ENCODE results near the gene RGS3. TPM values are rescaled to one million over a fixed set of nuclear protein-coding genes. Genes with fewer than 3 reads are reported as not detected.

The RGS3 gene
- total and polyA plus RNA-seq, 10 of the 15 experiments (the other 5 are each of a cell fraction or from before 2014, with no cell fraction given), result 2.9 to 138 (median 28.8) TPM

- no peak for TF ChIP-seq LARP7 (IDR thresholded peaks at IDR 0.05)
- TF ChIP-seq SREBF1 (IDR thresholded peaks at IDR 0.05; ENCODE audit: low read length), result no peak
- no peak for TF ChIP-seq NRF1 (conservative IDR thresholded peaks at IDR 0.05; ENCODE audit: low read depth, low read length)
- TF ChIP-seq IKZF2 (IDR thresholded peaks at IDR 0.05), result no peak
- TF ChIP-seq KLF5 (IDR thresholded peaks at IDR 0.05; ENCODE audit: partially characterized antibody), result no peak
- no peak for TF ChIP-seq MXI1 (IDR thresholded peaks at IDR 0.05; ENCODE audit: low read depth, low read length)
- TF ChIP-seq RAD51 (IDR thresholded peaks at IDR 0.05), result no peak
- RAD21 ChIA-PET (ENCODE audit: unreplicated experiment), result interaction anchor here (1.3 kb wide), 1 partner anchor 12 kb away, joined by 4 read pairs; no protein-coding TSS in a partner anchor
Measured at GRCh38 chr9:113536166-113536482, 72.6 kb downstream of the RGS3 start.

More at GRCh38 chr9:113536166-113536482, 72.6 kb downstream of the RGS3 start:
- ChIA-PET SMC1A (ENCODE audit: uncharacterized antibody, unreplicated experiment) (interaction anchor here (1.2 kb wide), 1 partner anchor 44 kb away, joined by 3 read pairs; no protein-coding TSS in a partner anchor), POLR2A (interaction anchor here (1.1 kb wide), 1 partner anchor 10 kb away, joined by 3 read pairs; no protein-coding TSS in a partner anchor), CTCF (no interaction called here)
- WGBS (ENCODE audit: insufficient coverage, insufficient replicate concordance, low lambda C conversion rate, missing lambda C conversion rate), result 74% methylated on average over 6 of the region's 6 CpGs
- in situ Hi-C loops (cut with MboI) (no loop called here), intact Hi-C loops (cut with micrococcal nuclease; ENCODE audit: unreplicated experiment) (no loop called here)
- H3K79me2 ChIP-seq (ENCODE audit: control insufficient read depth, insufficient read depth, low read length), result peaks cover 3% of the 10 kb centered on the region
- ATAC-seq, result no peak
- H3K9ac ChIP-seq (ENCODE audit: control insufficient read depth, insufficient read depth, low read length), result no peak overlapping the region
- BruUV-seq (replicated peaks), result no TSS peak
- no peak overlapping the region for H3K4me3 ChIP-seq
- H3K36me3 ChIP-seq (ENCODE audit: control insufficient read depth in 2 of 2, insufficient read depth in 2 of 2, low read length in 1 of 2), result peaks cover 40 to 49% of the 10 kb centered on the region in 2 experiments
- peaks cover 4% of the 10 kb centered on the region; the same call in 1 of the 2 replicates for H4K20me1 ChIP-seq (ENCODE audit: control insufficient read depth, insufficient read depth)
- H3K4me2 ChIP-seq (ENCODE audit: control insufficient read depth, insufficient read depth), result no peak overlapping the region
- H2AFZ ChIP-seq (ENCODE audit: control insufficient read depth, low read depth, low read length), result no peak overlapping the region
- H3K9me3 ChIP-seq (replicated peaks; ENCODE audit: control insufficient read depth, insufficient read depth, low read length), result no peaks in the 10 kb centered on the region
- H3K4me1 ChIP-seq (ENCODE audit: control insufficient read depth, insufficient read depth, low read length), result no peaks in the 10 kb centered on the region
- no peak for DNase-seq (ENCODE audit: low read depth, low spot score)
- H3K27ac ChIP-seq (ENCODE audit: control insufficient read depth, insufficient read depth), result no peak overlapping the region
- FAIRE-seq, result no peak
- H3K27me3 ChIP-seq (replicated peaks in 1 of 2; ENCODE audit: control insufficient read depth in 2 of 2, insufficient read depth in 2 of 2, low read length in 1 of 2), result no peaks in the 10 kb centered on the region

Measured in GM12878 (cell line).